GM12891 (cell line): ENCODE data around the gene SDC4.

Source experiments
- DNase-seq: peaks from one replicate; pipeline ENCODE4 v3.0.0; 2011; ENCODE audit warnings: low spot score; ENCODE audit not compliant: insufficient read length
- FAIRE-seq: peaks from 2 replicates; lab custom pipeline; 2011; peaks lifted over from hg19 to GRCh38; lab: Jason Lieb, UNC
- PAX5 ChIP-seq: IDR thresholded peaks from 2 replicates; pipeline ENCODE4 v1.6.1; 2011; ENCODE audit warnings: low read length, moderate library complexity, mild to moderate bottlenecking; ENCODE audit not compliant: insufficient read depth, severe bottlenecking
- POLR2A ChIP-seq: IDR thresholded peaks from 2 replicates; pipeline ENCODE4 v1.6.1; 2011; ENCODE audit warnings: low read depth, low read length, control low read depth
- POLR2AphosphoS5 ChIP-seq: IDR thresholded peaks from 2 replicates; pipeline ENCODE4 v1.6.1; 2011; ENCODE audit warnings: low read depth, low read length, control low read depth
- POU2F2 ChIP-seq: IDR thresholded peaks from 2 replicates; pipeline ENCODE4 v1.6.1; 2011; ENCODE audit warnings: low read depth, mild to moderate bottlenecking, control low read depth, low read length, moderate library complexity
- SPI1 ChIP-seq: IDR thresholded peaks from 2 replicates; pipeline ENCODE4 v1.6.1; 2011; ENCODE audit warnings: low read depth, low read length, control low read depth
- TAF1 ChIP-seq: IDR thresholded peaks from 2 replicates; pipeline ENCODE4 v1.6.1; 2011; ENCODE audit warnings: low read depth, low read length, control low read depth

Gene SDC4

GRCh38 chr20:45365444-45365970 is 17.3 kb upstream of the SDC4 start:
- no peak for DNase-seq
- no peak for FAIRE-seq
- no peak for TF ChIP-seq POLR2A
- TF ChIP-seq SPI1: no peak
- no peak for TF ChIP-seq POLR2AphosphoS5
- TF ChIP-seq PAX5: no peak
- no peak for TF ChIP-seq POU2F2

DNA sequence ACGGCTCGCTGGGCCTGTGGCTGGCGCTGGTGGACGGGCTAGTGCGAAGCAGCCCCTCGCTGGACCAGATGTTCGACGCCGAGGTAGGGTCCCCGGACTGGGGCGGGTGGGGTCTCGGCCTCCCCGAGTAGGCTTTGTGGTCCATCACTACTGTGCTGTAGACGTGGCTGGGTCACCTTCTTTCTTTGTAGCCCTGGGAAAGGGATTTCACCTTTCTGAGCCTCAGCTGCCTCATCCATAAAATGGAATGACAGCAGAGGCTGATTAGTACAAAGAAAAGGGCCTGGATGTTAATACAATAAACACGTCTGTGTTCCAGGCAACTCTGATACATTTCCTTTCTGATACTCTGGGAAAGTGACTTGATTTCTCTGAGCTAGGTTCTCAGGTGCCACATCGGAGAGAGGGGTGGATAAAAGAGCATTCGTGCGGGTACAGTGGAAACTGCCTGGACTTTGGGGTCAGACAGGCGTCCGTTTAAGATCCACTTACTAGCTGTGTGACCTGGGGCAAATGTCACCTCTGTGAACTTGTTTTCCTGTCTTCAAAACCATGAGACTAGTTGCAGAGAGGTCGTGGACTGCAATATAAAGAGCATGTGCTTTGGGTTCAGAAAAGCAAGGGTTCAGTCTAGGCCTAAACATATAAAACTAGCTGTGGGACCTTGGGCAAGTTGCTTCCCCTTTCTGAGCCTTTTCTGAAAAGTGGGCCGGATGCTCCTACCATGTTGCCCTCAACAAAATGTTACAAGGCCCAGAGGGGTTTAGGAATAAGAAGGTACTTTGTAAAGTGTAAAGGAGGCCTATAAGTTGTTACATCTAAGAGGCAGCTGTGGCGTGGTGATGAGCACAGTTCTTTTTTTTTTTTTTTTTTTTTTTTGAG is 15.6 kb upstream of the SDC4 start:
- TF ChIP-seq POLR2AphosphoS5 (no peak), TAF1 (no peak), PAX5 (no peak), POLR2A (no peak), POU2F2 (no peak), SPI1 (no peak)
- FAIRE-seq (no peak), DNase-seq (no peak)

DNA sequence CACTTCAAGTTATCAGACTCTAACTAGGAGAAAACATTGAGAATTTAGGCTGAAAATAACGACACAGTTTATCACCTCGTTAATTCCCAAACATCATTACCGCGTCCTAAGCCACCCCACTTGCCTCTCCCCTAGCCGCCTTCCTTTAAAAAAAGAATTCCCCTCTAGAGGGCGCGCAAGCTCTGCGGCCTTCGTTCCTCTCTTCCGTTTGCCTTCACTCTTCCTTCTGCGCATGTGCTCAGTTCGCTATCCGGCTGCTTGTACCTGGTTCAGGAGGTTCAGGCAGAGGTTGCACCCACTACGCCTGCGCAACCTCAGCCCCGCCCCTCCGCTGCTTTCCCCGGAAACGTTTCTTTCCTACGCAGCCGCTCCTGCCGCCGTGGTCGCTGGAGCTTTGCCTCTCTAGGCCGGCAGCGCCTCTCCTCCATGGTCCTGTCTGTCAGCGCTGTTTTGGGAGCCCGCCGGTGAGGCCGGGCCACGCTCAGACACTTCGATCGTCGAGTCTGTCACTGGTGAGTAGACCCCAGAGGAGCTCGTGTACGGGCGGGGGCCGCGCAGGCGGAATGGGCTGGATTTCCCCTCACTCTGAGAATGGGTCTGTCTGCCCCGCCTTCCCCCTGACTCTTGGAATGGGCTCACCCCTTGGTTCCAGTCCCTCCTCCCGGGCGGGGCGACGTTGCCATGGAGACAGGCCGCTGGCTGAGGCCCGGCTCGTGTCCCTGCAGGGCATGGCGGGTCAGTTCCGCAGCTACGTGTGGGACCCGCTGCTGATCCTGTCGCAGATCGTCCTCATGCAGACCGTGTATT is 14.8 kb upstream of the SDC4 start, which contains the start of gene SYS1:
Gene SYS1 (plus strand): TSS at position 353 of the 807 bp plus-strand sequence. CDS start 376 bp downstream, at position 729.
- DNase-seq (peak; percentile 82), FAIRE-seq (peak; percentile 97)
- TF ChIP-seq TAF1 (peak; percentile 55; the same call in 1 of the 2 replicates), POLR2AphosphoS5 (peak; percentile 84), PAX5 (no peak), POLR2A (peak; percentile 85), SPI1 (peak; percentile 66), POU2F2 (no peak; the same call in 1 of the 2 replicates)

DNA sequence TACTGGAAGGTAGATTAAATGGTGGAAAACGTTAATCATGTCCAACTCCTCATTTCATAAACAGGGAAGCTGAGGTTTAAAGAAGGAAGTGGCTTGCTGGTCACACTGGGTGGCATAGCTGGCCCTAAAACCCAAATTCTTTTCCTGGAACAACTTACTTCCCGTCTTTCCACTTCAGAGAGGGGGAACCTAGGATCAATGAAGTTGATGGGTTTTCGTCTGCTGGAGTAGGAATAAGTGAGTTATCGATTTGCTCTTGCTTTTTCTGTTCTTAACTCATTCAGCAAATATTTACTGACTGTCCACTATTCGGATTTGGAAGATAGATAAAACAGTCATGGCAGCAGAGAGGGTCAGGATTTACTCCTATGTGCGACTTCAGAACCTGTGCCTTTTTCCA is 13.6 kb upstream of the SDC4 start:
- no peak for FAIRE-seq
- no peak for DNase-seq
- TF ChIP-seq POU2F2 (no peak), SPI1 (peak; percentile 20; the same call in 1 of the 2 replicates)

- DNase-seq: no peak
These were observed 11.4 kb upstream of the SDC4 start for GRCh38 chr20:45359406-45360148.

GRCh38 chr20:45359069-45359405 is 10.8 kb upstream of the SDC4 start:
- FAIRE-seq (no peak), DNase-seq (no peak)
- TF ChIP-seq POLR2AphosphoS5 (no peak), TAF1 (no peak), POU2F2 (no peak), SPI1 (no peak), POLR2A (no peak), PAX5 (no peak)

More at GRCh38 chr20:45359406-45360148, 11.4 kb upstream of the SDC4 start:
- TF ChIP-seq PAX5: no peak
- no peak for TF ChIP-seq POU2F2
- FAIRE-seq: no peak

DNA sequence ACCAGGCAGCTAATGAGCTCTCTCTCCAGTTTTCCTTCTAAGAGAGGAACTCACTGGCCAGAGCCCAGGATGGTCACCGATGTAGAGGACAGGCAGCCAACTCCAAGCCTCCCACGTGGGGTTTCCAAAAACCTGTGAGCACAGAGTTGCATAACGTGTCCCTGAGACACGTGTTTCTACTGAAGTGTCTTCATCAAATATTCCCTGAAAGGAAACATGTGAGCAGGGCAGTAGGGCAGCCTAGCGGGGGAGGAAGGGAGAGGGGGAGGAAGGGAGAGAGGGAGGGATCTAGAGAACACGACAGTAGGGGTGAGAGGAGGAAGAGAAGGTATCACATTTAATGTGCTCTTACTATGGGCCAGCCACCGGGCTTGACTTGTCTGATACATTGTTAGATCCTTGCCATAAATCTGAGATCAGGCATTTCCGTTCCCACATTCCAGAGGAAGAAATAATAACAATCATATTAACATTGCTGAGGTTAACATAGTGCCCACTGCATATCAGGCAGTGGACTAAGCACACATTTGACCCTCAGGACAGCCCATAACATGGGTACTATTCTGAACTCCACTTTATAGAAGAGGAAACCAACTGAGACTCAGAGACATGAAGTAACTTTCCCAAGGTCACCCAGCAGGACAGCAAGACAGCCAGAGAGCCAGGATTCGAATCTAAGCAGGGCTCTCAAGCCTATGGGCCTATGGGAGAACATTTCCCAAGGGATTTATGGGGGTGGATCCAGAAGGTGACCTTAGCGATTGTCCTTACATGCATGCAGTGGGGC is 10.3 kb upstream of the SDC4 start:
- no peak for FAIRE-seq
- no peak for DNase-seq
- no peak for TF ChIP-seq SPI1

GRCh38 chr20:45355209-45356084 is 7.2 kb upstream of the SDC4 start:
- no peak for TF ChIP-seq POU2F2
- TF ChIP-seq SPI1: no peak
- no peak for TF ChIP-seq TAF1
- TF ChIP-seq POLR2A: no peak
- TF ChIP-seq POLR2AphosphoS5: no peak
- no peak for FAIRE-seq
- no peak for DNase-seq
